Upper lobe of right lung (tissue), 1 donor: ENCODE results near the gene GFRA1. TPM values are rescaled to one million over a fixed set of nuclear protein-coding genes. Genes with fewer than 3 reads are reported as not detected.

Experiments used
- ATAC-seq: fragments of 200-7000 bp; cut with Tn5 transposase; one replicate; pipeline ENCODE4 v1.9.1; 2020; ENCODE audit warnings: mild to moderate bottlenecking, moderate library complexity
- DNase-seq: peaks from one replicate; pipeline ENCODE4 v3.0.0-alpha.2; 2020
- H3K27ac ChIP-seq: fragments of 200-600 bp; one replicate; pipeline ENCODE4 v1.8.0; 2022
- H3K27me3 ChIP-seq: fragments of 200-600 bp; one replicate; pipeline ENCODE4 v1.8.0; 2022; ENCODE audit warnings: mild to moderate bottlenecking
- H3K36me3 ChIP-seq: fragments of 200-600 bp; one replicate; pipeline ENCODE4 v1.8.0; 2022
- H3K4me1 ChIP-seq: fragments of 200-600 bp; one replicate; pipeline ENCODE4 v1.8.0; 2022
- H3K4me3 ChIP-seq: fragments of 200-600 bp; one replicate; pipeline ENCODE4 v1.8.0; 2022; ENCODE audit warnings: mild to moderate bottlenecking
- H3K9me3 ChIP-seq: fragments of 200-600 bp; one replicate; pipeline ENCODE4 v1.8.0; 2022
- CTCF ChIP-seq: fragments of 200-600 bp; IDR thresholded peaks from one replicate; pipeline ENCODE4 v1.8.0; 2022; ENCODE audit warnings: antibody characterized with exemption
- intact Hi-C: fragments of 100-400 bp; cut with DNase I; formaldehyde crosslinking; loops from one replicate; pipeline ENCODE4 v1.11.0; 2022
- total RNA-seq: library from RNA; stranded (reverse); fragmentation: NEBNext Ultra II Directional; extraction: Animal tissue kit (Norgen Biotek cat#: 25700); gene quantifications from one replicate; pipeline ENCODE4 v1.2.1, GENCODE V29; 2021
- donor health status: DM: no; HTN: yes; CAD: no; lungs with severe emphysema.

The GFRA1 gene
- total RNA-seq, 1 donor from 2014 or later: 3.4 TPM

- Histone ChIP-seq H3K27me3 (no peaks in the 10 kb centered on the region), H3K4me3 (no peak overlapping the region), H3K4me1 (no peaks in the 10 kb centered on the region), H3K27ac (no peak overlapping the region), H3K9me3 (no peaks in the 10 kb centered on the region), H3K36me3 (no peaks in the 10 kb centered on the region)
- no peak for DNase-seq
- TF ChIP-seq CTCF: no peak
- ATAC-seq: no peak
- intact Hi-C loops: no loop called here
These were observed 115.5 kb downstream of the GFRA1 start for GRCh38 chr10:116157485-116157884.

- intact Hi-C loops: no loop called here
- H3K27ac ChIP-seq: no peak overlapping the region
- DNase-seq: no peak
- no peak for TF ChIP-seq CTCF
- no peaks in the 10 kb centered on the region for H3K9me3 ChIP-seq
- H3K4me3 ChIP-seq: no peak overlapping the region
- no peak for ATAC-seq
- H3K4me1 ChIP-seq: no peaks in the 10 kb centered on the region
- H3K27me3 ChIP-seq: no peaks in the 10 kb centered on the region
- H3K36me3 ChIP-seq: no peaks in the 10 kb centered on the region
These were observed 116.2 kb downstream of the GFRA1 start for GRCh38 chr10:116156819-116157218.

DNA sequence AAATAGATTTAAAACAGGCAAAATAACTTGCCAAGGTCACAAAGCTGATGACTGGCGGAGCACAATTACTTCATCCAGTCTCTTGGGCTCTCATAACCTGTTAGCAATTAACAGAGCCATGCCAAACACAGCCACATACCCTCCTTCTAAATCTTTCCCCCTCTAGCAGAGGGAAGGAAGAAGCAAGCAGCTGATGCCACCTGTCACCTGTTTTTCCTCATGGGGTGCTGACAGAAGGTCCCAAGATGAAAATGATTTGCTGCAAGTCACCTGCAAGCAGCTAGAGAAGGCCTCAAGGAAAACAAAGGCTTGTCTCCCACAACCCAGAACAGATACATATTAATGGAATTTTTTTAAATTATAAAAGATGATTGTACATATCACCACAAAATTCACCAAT is 117.8 kb downstream of the GFRA1 start:
- no peaks in the 10 kb centered on the region for H3K4me1 ChIP-seq
- H3K36me3 ChIP-seq: no peaks in the 10 kb centered on the region
- no peak overlapping the region for H3K4me3 ChIP-seq
- H3K9me3 ChIP-seq: no peaks in the 10 kb centered on the region
- no peak overlapping the region for H3K27ac ChIP-seq
- TF ChIP-seq CTCF: no peak
- intact Hi-C loops: no loop called here
- DNase-seq (no peak), ATAC-seq (no peak)
- H3K27me3 ChIP-seq: no peaks in the 10 kb centered on the region

- DNase-seq (no peak), ATAC-seq (no peak)
- Histone ChIP-seq H3K9me3 (no peaks in the 10 kb centered on the region), H3K36me3 (no peaks in the 10 kb centered on the region), H3K4me3 (no peak overlapping the region), H3K27ac (no peak overlapping the region), H3K4me1 (no peaks in the 10 kb centered on the region), H3K27me3 (no peaks in the 10 kb centered on the region)
- no peak for TF ChIP-seq CTCF
- intact Hi-C loops: no loop called here
These were observed 118.4 kb downstream of the GFRA1 start for GRCh38 chr10:116154651-116155050.

GRCh38 chr10:116151076-116151475 is 121.9 kb downstream of the GFRA1 start:
- no peaks in the 10 kb centered on the region for H3K4me1 ChIP-seq
- ATAC-seq (no peak), DNase-seq (no peak)
- no peaks in the 10 kb centered on the region for H3K36me3 ChIP-seq
- no peak overlapping the region for H3K4me3 ChIP-seq
- H3K27ac ChIP-seq: no peak overlapping the region
- no peaks in the 10 kb centered on the region for H3K27me3 ChIP-seq
- no peaks in the 10 kb centered on the region for H3K9me3 ChIP-seq
- TF ChIP-seq CTCF: no peak
- intact Hi-C loops: no loop called here

DNA sequence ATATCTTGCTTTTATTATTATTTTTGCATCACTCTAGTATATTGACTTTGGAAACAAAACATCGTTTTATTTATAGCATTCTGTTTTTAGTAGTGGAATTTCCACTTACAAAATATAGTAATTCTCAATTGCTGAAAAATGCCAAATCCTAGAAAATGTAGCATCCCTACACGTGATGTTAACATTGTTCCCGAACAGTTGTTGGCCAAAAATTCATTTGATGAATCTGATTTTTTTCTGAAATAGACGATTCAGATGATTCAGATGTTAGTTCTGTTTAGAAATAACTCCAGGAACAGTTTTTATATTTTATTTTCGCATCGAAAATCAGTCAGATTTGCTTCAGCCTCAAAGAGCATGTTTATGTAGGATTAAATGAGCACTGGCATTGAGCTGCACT is 122.4 kb downstream of the GFRA1 start:
- H3K27me3 ChIP-seq: no peaks in the 10 kb centered on the region
- DNase-seq (no peak), ATAC-seq (no peak)
- intact Hi-C loops: no loop called here
- no peak for TF ChIP-seq CTCF
- no peaks in the 10 kb centered on the region for H3K9me3 ChIP-seq
- no peak overlapping the region for H3K4me3 ChIP-seq
- H3K4me1 ChIP-seq: no peaks in the 10 kb centered on the region
- no peaks in the 10 kb centered on the region for H3K36me3 ChIP-seq
- H3K27ac ChIP-seq: no peak overlapping the region
